Naive B cell (primary cell): ENCODE results near the gene KIF21A. TPM values are rescaled to one million over a fixed set of nuclear protein-coding genes. Genes with fewer than 3 reads are reported as not detected.
A peak's percentile ranks its signal among the peaks of the same experiment; 100 is the strongest.

Experiments
- ATAC-seq, 2 donors: fragments of 150-1000 bp; cut with Tn5 transposase; 2 replicates each; pipeline ENCODE4 v1.10.0; 2021; ENCODE audit warnings: low read depth in 2 of 2, mild to moderate bottlenecking in 2 of 2, moderate library complexity in 2 of 2
- DNase-seq: peaks from one replicate; pipeline ENCODE4 v3.0.0; 2022
- H3K27ac Mint-ChIP-seq, 6 donors: one replicate each; pipeline ENCODE4 v1.8.0; 2020 to 2022; ENCODE audit warnings: mild to moderate bottlenecking in 6 of 6, mixed read lengths in 6 of 6, moderate library complexity in 5 of 6, inconsistent platforms in 2 of 6
- H3K27me3 Mint-ChIP-seq, 3 donors: one replicate each; pipeline ENCODE4 v1.8.0; 2021 to 2022; ENCODE audit warnings: mixed read lengths in 3 of 3, mild to moderate bottlenecking in 1 of 3
- H3K36me3 Mint-ChIP-seq, 2 donors: one replicate each; pipeline ENCODE4 v1.8.0; 2020 to 2022; ENCODE audit warnings: mixed read lengths in 2 of 2, inconsistent platforms in 1 of 2, mild to moderate bottlenecking in 1 of 2
- H3K4me1 Mint-ChIP-seq, 3 donors: one replicate each; pipeline ENCODE4 v1.8.0; 2020 to 2022; ENCODE audit warnings: mixed read lengths in 3 of 3, inconsistent platforms in 1 of 3, mild to moderate bottlenecking in 1 of 3, moderate library complexity in 1 of 3
- H3K4me3 Mint-ChIP-seq, 8 donors: one replicate each; pipeline ENCODE4 v1.8.0; 2020 to 2022; ENCODE audit warnings: mild to moderate bottlenecking in 8 of 8, mixed read lengths in 8 of 8, moderate library complexity in 8 of 8, inconsistent platforms in 2 of 8
- H3K9me3 Mint-ChIP-seq, 7 donors: one replicate each; pipeline ENCODE4 v1.8.0; 2020 to 2022; ENCODE audit warnings: mixed read lengths in 7 of 7, mild to moderate bottlenecking in 5 of 7, inconsistent platforms in 2 of 7, moderate library complexity in 1 of 7
- polyA plus RNA-seq, 6 donors: library from polyadenylated mRNA; unstranded; fragments of 300-500 nt; fragmentation: Illumina TruSeq; gene quantifications; one replicate each; pipeline ENCODE4 v1.2.3, GENCODE V29; 2021; ENCODE audit warnings: low read depth in 6 of 6

KIF21A gene
- polyA plus RNA-seq, 6 donors from 2014 or later = not detected

- H3K9me3 Mint-ChIP-seq = no peaks in the 10 kb centered on the region
Measured at GRCh38 chr12:39426636-39427240, 16.2 kb downstream of the KIF21A start.

GRCh38 chr12:39420043-39420442 is 22.9 kb downstream of the KIF21A start:
- Mint-ChIP-seq H3K4me3 (no peak overlapping the region), H3K27ac (peak overlapping the region in 1 of 6 donors; percentile 2), H3K27me3 (no peaks in the 10 kb centered on the region), H3K4me1 (no peaks in the 10 kb centered on the region), H3K9me3 (peaks cover 0 to 5% (median 0%) of the 10 kb centered on the region in 7 donors), H3K36me3 (no peaks in the 10 kb centered on the region)
- DNase-seq (no peak), ATAC-seq (no peak)

More at GRCh38 chr12:39426636-39427240, 16.2 kb downstream of the KIF21A start:
- Mint-ChIP-seq H3K36me3 (no peaks in the 10 kb centered on the region), H3K27me3 (peaks cover 0 to 5% (median 0%) of the 10 kb centered on the region in 3 donors), H3K4me3 (no peak overlapping the region), H3K27ac (no peak overlapping the region), H3K4me1 (no peaks in the 10 kb centered on the region)
- ATAC-seq = no peak
- DNase-seq = no peak

- Mint-ChIP-seq H3K4me1 (no peaks in the 10 kb centered on the region), H3K27ac (no peak overlapping the region), H3K9me3 (peaks cover 0 to 5% (median 0%) of the 10 kb centered on the region in 7 donors), H3K4me3 (no peak overlapping the region), H3K36me3 (no peaks in the 10 kb centered on the region), H3K27me3 (no peaks in the 10 kb centered on the region)
- ATAC-seq = no peak
- no peak for DNase-seq
Measured at GRCh38 chr12:39419471-39419870, 23.4 kb downstream of the KIF21A start.

GRCh38 chr12:39417916-39418315 is 25.0 kb downstream of the KIF21A start:
- H3K4me1 Mint-ChIP-seq = no peaks in the 10 kb centered on the region
- peaks cover 0 to 5% (median 0%) of the 10 kb centered on the region in 7 donors for H3K9me3 Mint-ChIP-seq
- H3K36me3 Mint-ChIP-seq = no peaks in the 10 kb centered on the region
- no peak overlapping the region for H3K4me3 Mint-ChIP-seq
- ATAC-seq (no peak), DNase-seq (no peak)
- H3K27me3 Mint-ChIP-seq = no peaks in the 10 kb centered on the region
- no peak overlapping the region for H3K27ac Mint-ChIP-seq

GRCh38 chr12:39413836-39414771 is 28.8 kb downstream of the KIF21A start:
- no peak overlapping the region for H3K27ac Mint-ChIP-seq
- no peaks in the 10 kb centered on the region for H3K4me1 Mint-ChIP-seq
- DNase-seq (no peak), ATAC-seq (no peak)
- no peaks in the 10 kb centered on the region for H3K36me3 Mint-ChIP-seq
- H3K27me3 Mint-ChIP-seq = no peaks in the 10 kb centered on the region
- no peak overlapping the region for H3K4me3 Mint-ChIP-seq
- H3K9me3 Mint-ChIP-seq = no peaks in the 10 kb centered on the region

- Mint-ChIP-seq H3K9me3 (peaks cover 0 to 2% (median 0%) of the 10 kb centered on the region in 7 donors), H3K27ac (no peak overlapping the region), H3K36me3 (no peaks in the 10 kb centered on the region), H3K4me3 (no peak overlapping the region), H3K27me3 (no peaks in the 10 kb centered on the region), H3K4me1 (no peaks in the 10 kb centered on the region)
- DNase-seq (no peak), ATAC-seq (no peak)
Measured at GRCh38 chr12:39412210-39412609, 30.7 kb downstream of the KIF21A start.

- Mint-ChIP-seq H3K9me3 (peaks cover 0 to 2% (median 0%) of the 10 kb centered on the region in 7 donors), H3K27ac (no peak overlapping the region), H3K27me3 (peaks cover 0 to 3% (median 0%) of the 10 kb centered on the region in 3 donors), H3K4me3 (no peak overlapping the region), H3K36me3 (no peaks in the 10 kb centered on the region), H3K4me1 (no peaks in the 10 kb centered on the region)
- no peak for DNase-seq
- ATAC-seq = no peak
Measured at GRCh38 chr12:39406262-39406661, 36.7 kb downstream of the KIF21A start.

GRCh38 chr12:39405580-39405979 is 37.3 kb downstream of the KIF21A start:
- H3K4me1 Mint-ChIP-seq = no peaks in the 10 kb centered on the region
- peaks cover 0 to 3% (median 0%) of the 10 kb centered on the region in 3 donors for H3K27me3 Mint-ChIP-seq
- H3K9me3 Mint-ChIP-seq = peaks cover 0 to 2% (median 0%) of the 10 kb centered on the region in 7 donors
- ATAC-seq (no peak), DNase-seq (no peak)
- H3K4me3 Mint-ChIP-seq = no peak overlapping the region
- no peak overlapping the region for H3K27ac Mint-ChIP-seq
- no peaks in the 10 kb centered on the region for H3K36me3 Mint-ChIP-seq

- DNase-seq = no peak
- no peaks in the 10 kb centered on the region for H3K4me1 Mint-ChIP-seq
- H3K27ac Mint-ChIP-seq = no peak overlapping the region
- no peaks in the 10 kb centered on the region for H3K36me3 Mint-ChIP-seq
- no peak for ATAC-seq
- no peak overlapping the region for H3K4me3 Mint-ChIP-seq
- peaks cover 0 to 3% (median 0%) of the 10 kb centered on the region in 3 donors for H3K27me3 Mint-ChIP-seq
- peaks cover 0 to 2% (median 0%) of the 10 kb centered on the region in 7 donors for H3K9me3 Mint-ChIP-seq
Measured at GRCh38 chr12:39404000-39404399, 38.9 kb downstream of the KIF21A start.

- H3K27ac Mint-ChIP-seq = no peak overlapping the region
- H3K4me1 Mint-ChIP-seq = no peaks in the 10 kb centered on the region
- no peaks in the 10 kb centered on the region for H3K36me3 Mint-ChIP-seq
- DNase-seq (no peak), ATAC-seq (no peak)
- H3K4me3 Mint-ChIP-seq = no peak overlapping the region
- H3K27me3 Mint-ChIP-seq = peaks cover 0 to 3% (median 0%) of the 10 kb centered on the region in 3 donors
- no peaks in the 10 kb centered on the region for H3K9me3 Mint-ChIP-seq
Measured at GRCh38 chr12:39403376-39403775, 39.5 kb downstream of the KIF21A start.

GRCh38 chr12:39402922-39403321 is 40.0 kb downstream of the KIF21A start:
- Mint-ChIP-seq H3K4me1 (no peaks in the 10 kb centered on the region), H3K9me3 (no peaks in the 10 kb centered on the region), H3K36me3 (no peaks in the 10 kb centered on the region), H3K27me3 (peaks cover 0 to 3% (median 0%) of the 10 kb centered on the region in 3 donors), H3K27ac (no peak overlapping the region), H3K4me3 (no peak overlapping the region)
- DNase-seq = no peak
- no peak for ATAC-seq

GRCh38 chr12:39401459-39401858 is 41.5 kb downstream of the KIF21A start:
- no peaks in the 10 kb centered on the region for H3K9me3 Mint-ChIP-seq
- no peaks in the 10 kb centered on the region for H3K36me3 Mint-ChIP-seq

GRCh38 chr12:39395866-39396265 is 47.1 kb downstream of the KIF21A start:
- Mint-ChIP-seq H3K4me1 (no peaks in the 10 kb centered on the region), H3K4me3 (peak overlapping the region in 1 of 8 donors; percentile 71)
- ATAC-seq = no peak

More at GRCh38 chr12:39401459-39401858, 41.5 kb downstream of the KIF21A start:
- H3K27me3 Mint-ChIP-seq = peaks cover 0 to 3% (median 0%) of the 10 kb centered on the region in 3 donors
- H3K27ac Mint-ChIP-seq = no peak overlapping the region
- ATAC-seq = no peak
- DNase-seq = no peak
- H3K4me1 Mint-ChIP-seq = no peaks in the 10 kb centered on the region
- H3K4me3 Mint-ChIP-seq = no peak overlapping the region

GRCh38 chr12:39393890-39394289 is 49.0 kb downstream of the KIF21A start:
- no peak for ATAC-seq
- Mint-ChIP-seq H3K4me3 (no peak overlapping the region), H3K27me3 (peaks cover 0 to 6% (median 5%) of the 10 kb centered on the region in 3 donors), H3K36me3 (peaks cover 0 to 7% of the 10 kb centered on the region in 2 donors), H3K27ac (no peak overlapping the region), H3K9me3 (peaks cover 0 to 6% (median 0%) of the 10 kb centered on the region in 7 donors), H3K4me1 (no peaks in the 10 kb centered on the region)
- no peak for DNase-seq

More at GRCh38 chr12:39395866-39396265, 47.1 kb downstream of the KIF21A start:
- H3K36me3 Mint-ChIP-seq = peaks cover 0 to 7% of the 10 kb centered on the region in 2 donors
- DNase-seq = no peak
- H3K9me3 Mint-ChIP-seq = peaks cover 0 to 6% (median 0%) of the 10 kb centered on the region in 7 donors
- peaks cover 0 to 6% (median 5%) of the 10 kb centered on the region in 3 donors for H3K27me3 Mint-ChIP-seq
- H3K27ac Mint-ChIP-seq = no peak overlapping the region
